Measurements from ENCODE around the gene KCNA3.

The KCNA3 gene

DNA sequence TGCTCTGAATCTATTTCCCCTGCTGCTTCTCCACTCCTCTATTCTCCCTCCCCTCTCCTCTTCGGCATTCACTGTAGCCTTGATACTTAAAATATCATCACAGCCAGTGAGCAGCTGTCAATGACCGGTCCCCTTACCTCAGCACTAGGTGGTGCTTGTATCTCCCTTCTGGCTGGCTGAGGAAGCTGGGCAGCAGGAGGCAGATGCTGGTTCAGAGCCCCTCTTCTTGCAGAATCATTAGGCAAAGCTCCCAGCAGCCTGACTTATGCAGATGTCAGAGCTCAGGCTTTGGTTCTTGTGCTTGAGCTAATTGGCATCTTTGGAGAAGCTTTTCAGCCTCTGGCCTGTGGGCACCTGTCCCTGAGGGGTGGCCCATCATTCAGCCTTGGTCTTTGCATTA lies 36.7 kb downstream of the KCNA3 start:
- TF ChIP-seq, protein P1, sequence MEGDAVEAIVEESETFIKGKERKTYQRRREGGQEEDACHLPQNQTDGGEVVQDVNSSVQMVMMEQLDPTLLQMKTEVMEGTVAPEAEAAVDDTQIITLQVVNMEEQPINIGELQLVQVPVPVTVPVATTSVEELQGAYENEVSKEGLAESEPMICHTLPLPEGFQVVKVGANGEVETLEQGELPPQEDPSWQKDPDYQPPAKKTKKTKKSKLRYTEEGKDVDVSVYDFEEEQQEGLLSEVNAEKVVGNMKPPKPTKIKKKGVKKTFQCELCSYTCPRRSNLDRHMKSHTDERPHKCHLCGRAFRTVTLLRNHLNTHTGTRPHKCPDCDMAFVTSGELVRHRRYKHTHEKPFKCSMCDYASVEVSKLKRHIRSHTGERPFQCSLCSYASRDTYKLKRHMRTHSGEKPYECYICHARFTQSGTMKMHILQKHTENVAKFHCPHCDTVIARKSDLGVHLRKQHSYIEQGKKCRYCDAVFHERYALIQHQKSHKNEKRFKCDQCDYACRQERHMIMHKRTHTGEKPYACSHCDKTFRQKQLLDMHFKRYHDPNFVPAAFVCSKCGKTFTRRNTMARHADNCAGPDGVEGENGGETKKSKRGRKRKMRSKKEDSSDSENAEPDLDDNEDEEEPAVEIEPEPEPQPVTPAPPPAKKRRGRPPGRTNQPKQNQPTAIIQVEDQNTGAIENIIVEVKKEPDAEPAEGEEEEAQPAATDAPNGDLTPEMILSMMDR (IDR thresholded peaks at IDR 0.05; ENCODE audit: low read depth, low read length, missing control alignments): no peak
- H3K4me3 ChIP-seq (ENCODE audit: low read depth, low read length): no peak overlapping the region
- in situ Hi-C loops (cut with HindIII; ENCODE audit: low sequenced_read_pairs): no loop called here
- no peak for DNase-seq (ENCODE audit: low read depth)

DNA sequence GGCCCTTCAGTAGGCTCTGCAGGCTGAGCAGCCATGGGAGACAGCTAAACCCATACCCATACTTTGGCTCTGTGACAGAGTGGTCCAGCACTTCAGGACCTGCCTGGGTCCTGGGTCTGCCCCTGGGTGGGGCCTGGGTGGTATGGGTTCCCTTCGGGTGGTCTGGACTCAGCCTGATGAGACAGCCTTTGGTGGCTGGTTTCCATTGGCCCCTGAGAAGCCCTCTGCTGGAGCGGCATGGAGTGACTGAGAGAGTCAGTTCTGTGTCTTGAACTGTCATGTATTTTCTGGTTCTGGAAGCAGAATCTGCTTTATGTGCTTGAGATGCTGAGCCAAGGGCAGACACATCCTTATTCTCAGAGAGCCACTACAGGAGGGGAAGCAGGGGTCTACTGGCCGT lies 37.3 kb downstream of the KCNA3 start:
- DNase-seq (ENCODE audit: low read depth): no peak
- TF ChIP-seq, protein P1 (IDR thresholded peaks at IDR 0.05; ENCODE audit: low read depth, low read length, missing control alignments): no peak
- in situ Hi-C loops (cut with HindIII; ENCODE audit: low sequenced_read_pairs): no loop called here
- H3K4me3 ChIP-seq (ENCODE audit: low read depth, low read length): no peak overlapping the region

- DNase-seq (ENCODE audit: low read depth): no peak
- H3K4me3 ChIP-seq (ENCODE audit: low read depth, low read length): no peak overlapping the region
- in situ Hi-C loops (cut with HindIII; ENCODE audit: low sequenced_read_pairs): no loop called here
- TF ChIP-seq, protein P1 (IDR thresholded peaks at IDR 0.05; ENCODE audit: low read depth, low read length, missing control alignments): no peak
Measured at GRCh38 chr1:110636149-110636935, 38.4 kb downstream of the KCNA3 start.

GRCh38 chr1:110635434-110635833 lies 39.3 kb downstream of the KCNA3 start:
- no peak overlapping the region for H3K4me3 ChIP-seq (ENCODE audit: low read depth, low read length)
- TF ChIP-seq, protein P1 (IDR thresholded peaks at IDR 0.05; ENCODE audit: low read depth, low read length, missing control alignments): no peak
- in situ Hi-C loops (cut with HindIII; ENCODE audit: low sequenced_read_pairs): no loop called here
- no peak for DNase-seq (ENCODE audit: low read depth)

DNA sequence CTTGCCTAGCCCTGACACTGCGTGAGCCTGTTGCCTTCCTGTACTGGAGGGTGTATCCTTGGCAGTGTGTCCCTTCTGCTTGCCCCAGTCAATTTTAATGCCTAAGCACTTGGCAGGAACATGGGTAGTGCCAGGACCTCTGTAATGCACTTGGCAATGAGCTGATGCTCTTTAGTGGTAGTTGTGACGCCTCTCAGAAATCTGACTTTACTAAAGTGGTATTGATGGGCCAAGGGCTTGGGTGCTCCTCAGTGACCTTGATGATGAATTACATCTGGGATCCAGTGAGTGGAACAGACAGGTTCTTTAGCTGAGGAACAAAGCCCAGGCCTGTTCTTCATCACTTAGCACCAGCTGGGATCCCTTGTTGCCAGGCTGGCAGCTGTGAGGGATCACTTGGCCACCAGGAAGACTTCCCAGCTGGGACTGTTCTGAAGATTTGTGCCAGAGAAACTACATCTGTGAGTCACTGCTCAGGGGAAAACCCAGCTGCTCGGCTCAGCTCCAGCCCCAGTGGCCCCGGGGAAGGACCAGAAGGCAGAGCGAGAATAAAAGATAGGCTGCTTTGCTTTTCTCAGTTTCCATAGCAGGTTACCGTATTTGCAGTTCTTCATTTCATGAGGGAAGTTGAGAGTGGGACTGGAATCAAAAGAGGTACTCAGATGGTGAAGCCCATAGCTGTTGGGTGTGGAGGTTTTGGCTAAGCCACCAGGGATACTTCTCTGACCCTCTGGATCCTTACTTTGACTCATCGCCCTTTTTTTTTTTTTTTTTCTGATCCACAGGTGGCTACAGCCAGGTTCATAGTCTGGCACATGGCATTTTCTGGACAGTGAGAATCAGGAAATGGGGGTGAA lies 40.1 kb downstream of the KCNA3 start:
- H3K4me3 ChIP-seq (ENCODE audit: low read depth, low read length): no peak overlapping the region
- TF ChIP-seq, protein P1 (IDR thresholded peaks at IDR 0.05; ENCODE audit: low read depth, low read length, missing control alignments): no peak
- no peak for DNase-seq (ENCODE audit: low read depth)
- in situ Hi-C loops (cut with HindIII; ENCODE audit: low sequenced_read_pairs): no loop called here

DNA sequence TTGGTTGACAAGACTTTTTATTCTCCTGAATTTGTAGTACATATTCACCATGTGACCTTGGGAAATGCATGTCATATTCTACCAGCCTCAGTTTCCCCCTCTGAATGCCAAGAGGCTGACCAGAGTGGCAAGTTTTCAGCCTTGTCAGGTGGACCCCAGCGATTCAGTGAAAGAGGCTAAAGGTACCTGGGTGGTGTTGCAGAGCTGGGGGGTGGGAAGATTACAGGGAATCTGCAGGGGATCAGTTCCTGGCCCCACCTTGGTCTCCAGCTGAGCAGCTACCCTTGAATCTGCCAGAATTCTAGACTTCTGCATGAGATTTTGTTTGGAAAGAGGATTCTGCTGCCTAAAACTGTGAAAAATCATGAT lies 40.7 kb downstream of the KCNA3 start:
- TF ChIP-seq, protein P1 (IDR thresholded peaks at IDR 0.05; ENCODE audit: low read depth, low read length, missing control alignments): no peak
- in situ Hi-C loops (cut with HindIII; ENCODE audit: low sequenced_read_pairs): no loop called here
- no peak overlapping the region for H3K4me3 ChIP-seq (ENCODE audit: low read depth, low read length)
- DNase-seq (ENCODE audit: low read depth): no peak

Measured in astrocyte of the cerebellum (primary cell).